Fibroblast of lung (primary cell): ENCODE measurements around the gene SNRK. TPM values are rescaled to one million over a fixed set of nuclear protein-coding genes. Genes with fewer than 3 reads are reported as not detected.

Source experiments
- DNase-seq, 2 donors: peaks; one replicate each; pipeline versions ENCODE4 v3.0.0 to v3.0.0-alpha.2; 2010; ENCODE audit warnings: low read depth in 2 of 2
- H2AFZ ChIP-seq: 2 replicates; pipeline ENCODE4 v1.5.1; 2012; ENCODE audit warnings: low read length, control low read depth, inconsistent platforms
- H3K27ac ChIP-seq: 2 replicates; pipeline ENCODE4 v1.5.1; 2011; ENCODE audit warnings: low read length, control low read depth; ENCODE audit not compliant: insufficient read depth
- H3K27me3 ChIP-seq: 2 replicates; pipeline ENCODE4 v1.5.1; 2011; ENCODE audit warnings: mild to moderate bottlenecking, low read length; ENCODE audit not compliant: control insufficient read depth, insufficient read depth
- H3K36me3 ChIP-seq: 2 replicates; pipeline ENCODE4 v1.5.1; 2011; ENCODE audit warnings: low read length; ENCODE audit not compliant: control insufficient read depth, insufficient read depth
- H3K4me1 ChIP-seq: 2 replicates; pipeline ENCODE4 v1.5.1; 2011; ENCODE audit warnings: low read length; ENCODE audit not compliant: control insufficient read depth, insufficient read depth; ENCODE audit errors: extremely low read depth
- H3K4me2 ChIP-seq: 2 replicates; pipeline ENCODE4 v1.5.1; 2011; ENCODE audit warnings: low read length, control low read depth; ENCODE audit not compliant: insufficient read depth; ENCODE audit errors: extremely low read depth
- H3K4me3 ChIP-seq, 4 experiments: fragments of 200-600 bp in 1 of 4; sonication (generic) in 1 of 4; replicated peaks in 1 of 4; 2 replicates each; pipeline ENCODE4 v1.5.1; 2011 to 2016; ENCODE audit warnings: low read length in 4 of 4, low read depth in 3 of 4, mild to moderate bottlenecking in 3 of 4, control low read depth in 2 of 4, inconsistent platforms in 1 of 4, mixed read lengths in 1 of 4; ENCODE audit not compliant: insufficient read depth in 1 of 4; ENCODE audit errors: control extremely low read depth in 1 of 4
- H3K79me2 ChIP-seq: 2 replicates; pipeline ENCODE4 v1.5.1; 2012; ENCODE audit warnings: mild to moderate bottlenecking, low read length, inconsistent platforms; ENCODE audit not compliant: control insufficient read depth, insufficient read depth
- H3K9ac ChIP-seq: 2 replicates; pipeline ENCODE4 v1.5.1; 2011; ENCODE audit warnings: mild to moderate bottlenecking, low read length, control low read depth; ENCODE audit not compliant: insufficient read depth
- H3K9me3 ChIP-seq: 2 replicates; pipeline ENCODE4 v1.5.1; 2012; ENCODE audit warnings: low read depth, low read length; ENCODE audit not compliant: control insufficient read depth, insufficient read depth
- H4K20me1 ChIP-seq: 2 replicates; pipeline ENCODE4 v1.5.1; 2011; ENCODE audit warnings: low read length; ENCODE audit not compliant: control insufficient read depth, insufficient read depth; ENCODE audit errors: extremely low read depth
- EZH2 ChIP-seq: IDR thresholded peaks from 2 replicates; pipeline ENCODE4 v1.5.1; 2012; ENCODE audit warnings: low read length, control low read depth, mild to moderate bottlenecking; ENCODE audit errors: missing control alignments
- polyA plus RNA-seq, 2 donors: library from polyadenylated mRNA; depleted of rRNA in 1 of 2; stranded (reverse) in 1 of 2; unstranded in 1 of 2; fragments of >200 nt; gene quantifications; 2 replicates each; pipeline ENCODE4 v1.2.1, GENCODE V29; 2011 to 2012; ENCODE audit warnings: missing spikeins in 1 of 2
- total RNA-seq: library from RNA; depleted of rRNA; stranded (reverse); fragments of >200 nt; gene quantifications from 2 replicates; pipeline ENCODE4 v1.2.1, GENCODE V29; 2014
- TF ChIP-seq, protein P1 (sequence below), 2 donors: IDR thresholded peaks in 1 of 2; conservative IDR thresholded peaks in 1 of 2; 1 replicate in 1 of 2; 2 replicates in 1 of 2; pipeline ENCODE4 v1.5.1; 2011 to 2012; ENCODE audit warnings: low read length in 2 of 2, control low read depth in 1 of 2, inconsistent platforms in 1 of 2, low read depth in 1 of 2, mild to moderate bottlenecking in 1 of 2

SNRK gene
- total and polyA plus RNA-seq, 2 donors (not counting 1 experiment from before 2014, with no cell fraction given), result 11.9 to 22.6 TPM

DNA sequence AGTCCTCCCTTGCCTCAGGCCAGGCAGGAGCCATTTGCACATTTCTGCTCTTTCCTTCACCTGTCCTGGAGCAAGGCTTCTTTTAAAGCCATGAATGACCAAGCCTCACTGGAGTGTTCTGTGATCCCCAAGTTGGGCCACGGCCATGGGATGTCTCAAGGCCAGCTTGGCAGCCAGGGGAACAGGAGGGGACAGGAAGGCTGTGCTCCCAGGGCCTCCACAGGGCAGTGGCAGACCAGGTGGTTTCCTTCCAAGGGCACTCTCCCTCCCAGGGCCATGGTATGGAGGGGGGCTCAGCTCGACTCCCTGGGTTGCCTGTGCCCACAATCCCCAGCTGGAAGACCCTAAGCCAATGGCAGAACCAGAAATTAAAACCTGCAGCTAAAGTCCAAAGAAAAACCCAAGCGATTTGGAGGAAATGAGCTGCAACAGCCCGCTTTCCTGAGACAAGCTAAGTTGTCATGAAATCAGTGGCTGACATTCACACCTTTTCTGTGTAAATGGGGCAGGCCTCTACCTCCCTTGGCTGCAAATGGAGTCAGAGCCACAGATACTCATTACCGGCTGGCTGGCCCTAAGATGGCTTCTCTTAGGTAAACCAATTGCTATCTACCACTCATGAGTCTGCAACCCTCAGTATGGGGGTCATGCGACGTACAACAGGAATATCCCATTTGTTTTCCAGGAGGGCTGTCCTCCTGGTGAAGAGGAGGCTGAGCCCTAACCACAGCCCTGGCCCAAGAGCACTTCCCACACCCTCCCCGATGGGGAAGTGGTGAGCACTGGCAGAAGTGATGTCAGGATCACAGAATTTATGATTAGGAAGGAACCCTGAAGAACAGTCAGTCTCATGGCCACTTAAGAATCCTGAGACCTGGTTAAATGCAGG lies 83.3 kb downstream of the SNRK start:
- no peaks in the 10 kb centered on the region for H3K79me2 ChIP-seq
- H3K27me3 ChIP-seq, result no peaks in the 10 kb centered on the region
- H2AFZ ChIP-seq, result no peak overlapping the region
- H4K20me1 ChIP-seq, result no peaks in the 10 kb centered on the region
- no peaks in the 10 kb centered on the region for H3K9me3 ChIP-seq
- TF ChIP-seq, protein P1, sequence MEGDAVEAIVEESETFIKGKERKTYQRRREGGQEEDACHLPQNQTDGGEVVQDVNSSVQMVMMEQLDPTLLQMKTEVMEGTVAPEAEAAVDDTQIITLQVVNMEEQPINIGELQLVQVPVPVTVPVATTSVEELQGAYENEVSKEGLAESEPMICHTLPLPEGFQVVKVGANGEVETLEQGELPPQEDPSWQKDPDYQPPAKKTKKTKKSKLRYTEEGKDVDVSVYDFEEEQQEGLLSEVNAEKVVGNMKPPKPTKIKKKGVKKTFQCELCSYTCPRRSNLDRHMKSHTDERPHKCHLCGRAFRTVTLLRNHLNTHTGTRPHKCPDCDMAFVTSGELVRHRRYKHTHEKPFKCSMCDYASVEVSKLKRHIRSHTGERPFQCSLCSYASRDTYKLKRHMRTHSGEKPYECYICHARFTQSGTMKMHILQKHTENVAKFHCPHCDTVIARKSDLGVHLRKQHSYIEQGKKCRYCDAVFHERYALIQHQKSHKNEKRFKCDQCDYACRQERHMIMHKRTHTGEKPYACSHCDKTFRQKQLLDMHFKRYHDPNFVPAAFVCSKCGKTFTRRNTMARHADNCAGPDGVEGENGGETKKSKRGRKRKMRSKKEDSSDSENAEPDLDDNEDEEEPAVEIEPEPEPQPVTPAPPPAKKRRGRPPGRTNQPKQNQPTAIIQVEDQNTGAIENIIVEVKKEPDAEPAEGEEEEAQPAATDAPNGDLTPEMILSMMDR (conservative IDR thresholded peaks at IDR 0.05 in 1 of 2, IDR thresholded peaks at IDR 0.05 in 1 of 2; ENCODE audit: low read depth in 1 of 2, low read length in 2 of 2), result no peak
- TF ChIP-seq EZH2, result no peak
- H3K4me1 ChIP-seq, result no peaks in the 10 kb centered on the region
- H3K27ac ChIP-seq, result no peak overlapping the region
- no peak for DNase-seq
- peaks cover 3% of the 10 kb centered on the region for H3K36me3 ChIP-seq
- no peak overlapping the region for H3K9ac ChIP-seq
- H3K4me2 ChIP-seq, result no peak overlapping the region
- no peak overlapping the region for H3K4me3 ChIP-seq

DNA sequence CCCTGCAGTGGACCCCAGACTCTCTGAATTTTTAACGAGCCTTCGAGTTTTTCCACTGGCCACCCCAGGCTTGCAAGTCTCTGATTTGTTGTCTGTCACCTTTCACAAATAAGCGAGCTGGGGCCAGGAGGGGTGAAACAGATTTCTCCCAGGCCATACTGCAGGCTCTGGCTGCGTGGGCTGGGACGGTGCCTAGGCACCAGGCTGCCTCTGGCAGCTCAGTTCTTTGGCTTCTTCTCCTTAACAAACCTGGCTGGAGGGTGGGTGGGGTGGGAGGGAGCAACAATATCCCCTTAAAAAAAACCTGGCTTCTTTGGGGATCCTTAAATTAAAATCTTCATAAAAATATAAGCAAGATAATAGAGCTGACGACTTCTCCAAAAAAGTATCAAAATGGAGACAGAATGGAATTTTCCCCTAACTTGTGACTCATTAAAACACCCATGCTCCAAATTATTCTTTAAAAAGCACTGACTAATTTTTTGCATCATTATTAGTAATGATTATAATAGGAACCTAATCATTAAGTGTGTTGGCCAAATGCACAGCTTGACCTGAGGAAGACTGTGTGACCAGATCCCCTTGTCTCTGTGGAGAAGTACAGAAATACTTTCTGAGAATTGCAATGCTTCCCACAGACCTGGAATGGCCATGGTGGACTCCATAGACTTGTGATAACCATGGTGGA lies 84.1 kb downstream of the SNRK start:
- H2AFZ ChIP-seq, result no peak overlapping the region
- peaks cover 3% of the 10 kb centered on the region for H3K36me3 ChIP-seq
- no peaks in the 10 kb centered on the region for H3K79me2 ChIP-seq
- TF ChIP-seq, protein P1 (conservative IDR thresholded peaks at IDR 0.05 in 1 of 2, IDR thresholded peaks at IDR 0.05 in 1 of 2; ENCODE audit: low read depth in 1 of 2, low read length in 2 of 2), result no peak
- TF ChIP-seq EZH2, result no peak
- no peak overlapping the region for H3K4me3 ChIP-seq
- no peaks in the 10 kb centered on the region for H3K4me1 ChIP-seq
- H3K27ac ChIP-seq, result no peak overlapping the region
- H3K4me2 ChIP-seq, result no peak overlapping the region
- H3K9ac ChIP-seq, result no peak overlapping the region
- H4K20me1 ChIP-seq, result no peaks in the 10 kb centered on the region
- no peaks in the 10 kb centered on the region for H3K9me3 ChIP-seq
- DNase-seq, result no peak
- no peaks in the 10 kb centered on the region for H3K27me3 ChIP-seq

DNA sequence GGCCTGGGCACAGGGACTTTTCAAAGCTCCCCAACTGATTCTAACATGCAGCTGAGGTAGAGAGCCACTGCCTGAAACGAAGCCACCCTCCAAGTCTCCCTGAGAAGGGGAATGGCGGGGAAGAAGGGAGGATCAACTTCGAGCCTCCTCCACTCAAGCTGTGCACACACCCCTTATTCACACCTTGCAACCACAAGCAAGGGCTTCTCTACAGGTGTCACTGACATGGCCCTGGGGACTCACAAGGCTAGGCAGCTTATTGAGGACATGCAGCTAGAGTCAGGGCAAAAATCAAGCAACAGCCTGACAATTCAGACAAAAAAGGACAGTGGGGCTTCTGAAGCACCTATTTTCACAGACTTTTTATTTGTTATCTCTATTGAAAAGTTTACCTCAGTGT lies 85.2 kb downstream of the SNRK start:
- Histone ChIP-seq H3K9me3 (no peaks in the 10 kb centered on the region), H3K27me3 (no peaks in the 10 kb centered on the region), H3K4me2 (no peak overlapping the region), H3K9ac (no peak overlapping the region), H2AFZ (no peak overlapping the region), H3K36me3 (no peaks in the 10 kb centered on the region), H3K4me3 (no peak overlapping the region), H4K20me1 (no peaks in the 10 kb centered on the region), H3K4me1 (no peaks in the 10 kb centered on the region), H3K27ac (no peak overlapping the region), H3K79me2 (no peaks in the 10 kb centered on the region)
- TF ChIP-seq EZH2, result no peak
- TF ChIP-seq, protein P1 (conservative IDR thresholded peaks at IDR 0.05 in 1 of 2, IDR thresholded peaks at IDR 0.05 in 1 of 2; ENCODE audit: low read depth in 1 of 2, low read length in 2 of 2), result no peak
- no peak for DNase-seq
